OCI-LY3 (cell line): ENCODE results near the gene TMEM8B.

Source experiments
- EZH2phosphoT487 ChIP-seq: fragments of 200-600 bp; shearing (Covaris generic); IDR thresholded peaks from 2 replicates; pipeline ENCODE4 v1.6.1; 2018; ENCODE audit warnings: antibody characterized with exemption, mixed run types, low read depth
- TF ChIP-seq, protein P1 (sequence below): fragments of 200-600, 300-600 bp; sonication (generic); IDR thresholded peaks from 2 replicates; pipeline ENCODE4 v1.5.1; 2014; ENCODE audit warnings: antibody characterized with exemption, low read length, low read depth

DNA sequence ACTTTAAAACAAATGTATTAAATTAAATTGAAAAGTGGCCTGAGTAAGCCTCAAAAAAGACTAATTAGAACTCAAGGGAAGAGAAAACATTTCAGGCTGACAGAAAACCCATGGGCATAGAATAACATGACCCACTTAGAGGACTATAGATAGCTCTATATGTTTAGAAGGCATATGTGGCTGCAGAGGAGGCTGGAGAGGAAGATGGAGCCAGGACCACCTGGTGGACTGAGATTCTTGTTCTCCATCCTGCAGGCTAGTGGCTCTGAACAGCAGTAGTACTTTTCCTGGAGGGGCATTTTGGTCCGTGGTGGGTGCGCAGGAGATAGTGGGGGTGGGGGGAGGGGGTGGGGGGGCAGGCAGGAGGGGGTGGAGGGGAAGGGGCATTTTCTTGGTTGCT, 48.0 kb upstream of the TMEM8B start:
- TF ChIP-seq, protein P1, sequence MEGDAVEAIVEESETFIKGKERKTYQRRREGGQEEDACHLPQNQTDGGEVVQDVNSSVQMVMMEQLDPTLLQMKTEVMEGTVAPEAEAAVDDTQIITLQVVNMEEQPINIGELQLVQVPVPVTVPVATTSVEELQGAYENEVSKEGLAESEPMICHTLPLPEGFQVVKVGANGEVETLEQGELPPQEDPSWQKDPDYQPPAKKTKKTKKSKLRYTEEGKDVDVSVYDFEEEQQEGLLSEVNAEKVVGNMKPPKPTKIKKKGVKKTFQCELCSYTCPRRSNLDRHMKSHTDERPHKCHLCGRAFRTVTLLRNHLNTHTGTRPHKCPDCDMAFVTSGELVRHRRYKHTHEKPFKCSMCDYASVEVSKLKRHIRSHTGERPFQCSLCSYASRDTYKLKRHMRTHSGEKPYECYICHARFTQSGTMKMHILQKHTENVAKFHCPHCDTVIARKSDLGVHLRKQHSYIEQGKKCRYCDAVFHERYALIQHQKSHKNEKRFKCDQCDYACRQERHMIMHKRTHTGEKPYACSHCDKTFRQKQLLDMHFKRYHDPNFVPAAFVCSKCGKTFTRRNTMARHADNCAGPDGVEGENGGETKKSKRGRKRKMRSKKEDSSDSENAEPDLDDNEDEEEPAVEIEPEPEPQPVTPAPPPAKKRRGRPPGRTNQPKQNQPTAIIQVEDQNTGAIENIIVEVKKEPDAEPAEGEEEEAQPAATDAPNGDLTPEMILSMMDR: no peak
- no peak for TF ChIP-seq EZH2phosphoT487
